ENCODE data around the gene AHI1.

Gene AHI1

GRCh38 chr6:135295085-135295484 is 202.5 kb downstream of the AHI1 start:
- no peak for DNase-seq (ENCODE audit: low spot score)

GRCh38 chr6:135291288-135292076 is 206.1 kb downstream of the AHI1 start:
- no peak for DNase-seq (ENCODE audit: low spot score)

GRCh38 chr6:135289816-135290215 is 207.7 kb downstream of the AHI1 start:
- no peak for DNase-seq (ENCODE audit: low spot score)

GRCh38 chr6:135286962-135287538 is 210.5 kb downstream of the AHI1 start:
- DNase-seq (ENCODE audit: low spot score), result no peak

DNA sequence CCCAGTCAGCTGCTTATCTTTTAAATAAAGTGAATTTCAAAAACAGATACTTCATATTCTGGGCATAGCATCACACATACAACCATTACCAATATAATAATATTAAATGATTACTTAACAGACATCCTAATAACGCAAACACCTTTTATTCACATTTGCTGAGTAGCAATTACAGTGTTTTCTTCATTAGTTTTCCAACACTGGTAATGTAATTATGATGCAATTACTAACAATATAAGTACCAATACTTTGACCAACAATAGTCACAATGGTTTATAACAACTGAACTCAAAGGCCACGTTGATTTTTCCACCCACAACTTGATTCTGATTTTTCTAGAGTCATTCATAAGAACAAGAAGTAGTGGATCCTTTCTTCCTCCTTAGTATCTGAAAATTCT is 212.4 kb downstream of the AHI1 start:
- no peak for DNase-seq (ENCODE audit: low spot score)

GRCh38 chr6:135283926-135284325 is 213.6 kb downstream of the AHI1 start:
- DNase-seq (ENCODE audit: low spot score), result no peak

GRCh38 chr6:135282395-135282794 is 215.1 kb downstream of the AHI1 start:
- no peak for DNase-seq (ENCODE audit: low spot score)

DNA sequence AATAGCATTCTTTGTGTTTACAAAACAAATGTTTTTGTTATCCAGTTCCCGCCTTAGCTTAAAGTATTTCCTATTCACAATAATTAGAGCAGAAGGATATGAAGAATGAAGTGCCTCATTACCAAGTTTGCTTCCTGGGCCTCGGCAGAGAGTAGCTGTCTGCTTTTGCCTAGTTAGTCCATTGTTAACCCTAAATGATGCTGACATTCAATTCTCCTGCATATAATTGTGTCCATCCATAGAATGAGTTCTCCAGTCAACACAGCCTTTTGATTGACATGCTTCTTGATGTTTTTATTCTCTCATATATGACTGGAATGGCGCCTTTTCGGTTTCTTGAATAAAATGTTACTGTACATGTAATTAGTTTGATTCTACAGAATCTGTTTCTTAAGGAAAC is 215.6 kb downstream of the AHI1 start:
- DNase-seq (ENCODE audit: low spot score), result no peak

DNA sequence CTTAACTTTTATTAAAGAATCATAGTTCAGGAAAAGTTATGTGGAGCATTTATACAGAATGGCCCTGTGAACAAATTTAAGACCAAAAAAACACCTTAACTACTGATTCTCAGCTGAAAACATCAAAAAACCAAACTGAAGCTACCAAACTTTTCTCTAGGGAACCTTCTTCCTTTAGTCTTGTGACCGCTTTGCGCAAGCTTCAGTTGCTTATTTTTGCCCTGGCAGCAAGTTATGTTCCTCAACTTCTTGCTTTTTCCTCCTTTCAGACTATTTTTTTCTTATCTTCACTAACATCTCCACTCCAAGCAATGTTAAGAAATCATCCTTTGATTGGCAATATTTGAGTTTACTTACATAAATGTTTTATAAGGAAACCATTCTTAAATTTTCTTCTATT is 216.3 kb downstream of the AHI1 start:
- no peak for DNase-seq (ENCODE audit: low spot score)

DNA sequence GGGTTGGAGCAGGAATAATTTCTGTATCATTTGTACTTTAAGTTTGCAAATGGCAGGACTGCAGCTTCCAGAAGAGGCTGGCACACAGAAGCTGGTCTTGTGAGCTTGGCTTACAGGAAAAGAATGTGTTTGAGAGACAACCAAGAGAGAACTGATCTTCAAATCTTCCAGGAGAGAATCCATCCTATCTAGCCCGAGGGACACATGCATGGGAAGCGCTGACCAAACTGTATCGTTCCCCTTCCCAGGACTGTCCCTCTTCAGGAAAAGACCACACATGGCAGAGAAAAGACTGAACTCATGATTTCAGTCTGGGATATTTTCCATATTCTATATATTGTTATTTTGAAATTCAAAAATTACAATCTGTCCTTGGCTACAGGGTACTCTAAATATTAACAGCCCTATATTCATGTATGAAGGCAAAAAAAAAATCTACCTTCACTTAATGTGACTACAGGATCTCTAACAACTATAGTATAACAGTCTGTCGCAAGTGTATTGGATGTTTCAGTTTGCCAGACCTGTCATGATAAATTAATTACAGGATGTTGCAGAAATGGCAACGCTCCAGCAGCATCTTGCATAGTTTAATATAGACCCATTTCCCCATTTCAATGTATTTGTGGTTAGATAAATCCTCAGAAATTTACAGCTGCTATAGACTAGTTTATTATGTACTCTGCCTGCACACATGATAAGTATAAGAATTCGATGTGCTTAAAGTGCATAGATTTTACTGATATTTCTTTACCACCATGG is 217.0 kb downstream of the AHI1 start:
- no peak for DNase-seq (ENCODE audit: low spot score)

- DNase-seq (ENCODE audit: low spot score), result no peak
Measured at GRCh38 chr6:135277422-135277821, 220.1 kb downstream of the AHI1 start.

GRCh38 chr6:135274561-135275293 is 222.8 kb downstream of the AHI1 start:
- DNase-seq (ENCODE audit: low spot score), result no peak

DNA sequence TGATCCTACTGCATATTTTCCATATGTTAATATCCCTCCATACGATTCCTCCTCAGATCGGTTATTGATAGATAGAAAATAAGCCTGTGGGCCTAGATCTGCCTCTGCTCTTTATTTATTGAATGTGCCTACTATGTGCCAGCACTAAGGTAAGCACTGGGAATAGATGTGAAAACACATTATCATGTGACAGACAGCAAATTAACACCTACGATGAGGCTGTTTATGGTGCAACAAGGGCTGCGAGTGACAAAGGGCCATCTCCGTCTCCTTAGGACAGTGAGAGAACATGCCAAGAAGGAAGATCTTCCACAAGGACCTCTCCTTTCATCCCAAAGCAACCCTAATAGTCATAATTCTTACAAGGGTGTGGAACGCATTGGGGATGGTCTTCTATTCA is 225.9 kb downstream of the AHI1 start:
- DNase-seq (ENCODE audit: low spot score), result no peak

DNA sequence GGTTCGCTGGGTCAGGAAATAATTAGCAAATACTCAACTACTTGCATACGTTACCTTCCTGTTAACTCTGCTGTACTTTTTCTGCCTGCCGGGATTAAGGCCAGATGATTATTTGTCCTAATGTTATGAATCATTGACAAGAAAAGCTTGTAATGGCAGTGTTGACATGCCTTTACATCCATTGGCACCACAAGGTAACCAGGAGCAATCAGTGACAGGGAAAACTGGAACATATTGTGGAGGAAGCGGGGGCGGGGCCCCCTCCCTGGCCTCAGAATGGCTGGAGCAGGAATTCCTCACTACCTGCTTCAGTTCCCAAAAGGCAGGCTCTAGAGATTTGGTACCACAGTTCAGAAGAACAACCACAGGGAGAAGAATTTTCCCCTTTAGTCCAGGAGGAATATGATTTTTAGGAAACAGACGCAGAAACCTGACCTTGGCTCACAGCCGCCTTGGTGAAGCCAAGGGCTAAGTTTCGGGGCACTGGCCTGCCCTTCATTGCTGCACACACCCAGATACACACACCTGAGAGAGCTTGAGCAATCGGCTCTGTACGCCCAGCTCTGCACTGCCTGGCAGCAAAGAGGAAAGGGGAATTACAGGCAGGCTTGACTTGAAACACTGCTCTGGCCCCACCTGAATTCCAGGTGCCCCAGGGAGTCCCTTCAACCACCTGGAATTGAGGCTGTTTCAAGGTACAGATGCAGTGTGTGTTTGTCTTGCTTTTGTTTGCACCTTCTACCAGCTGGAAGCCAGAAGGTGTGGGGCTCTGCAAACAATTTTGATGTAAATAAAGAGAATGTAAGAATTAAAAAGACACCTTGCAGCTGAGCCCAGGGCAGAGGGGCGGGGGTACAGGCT is 226.6 kb downstream of the AHI1 start:
- no peak for DNase-seq (ENCODE audit: low spot score)

- DNase-seq (ENCODE audit: low spot score), result no peak
Measured at GRCh38 chr6:135269481-135269891, 228.1 kb downstream of the AHI1 start.

- no peak for DNase-seq (ENCODE audit: low spot score)
Measured at GRCh38 chr6:135268740-135269139, 228.8 kb downstream of the AHI1 start.

DNA sequence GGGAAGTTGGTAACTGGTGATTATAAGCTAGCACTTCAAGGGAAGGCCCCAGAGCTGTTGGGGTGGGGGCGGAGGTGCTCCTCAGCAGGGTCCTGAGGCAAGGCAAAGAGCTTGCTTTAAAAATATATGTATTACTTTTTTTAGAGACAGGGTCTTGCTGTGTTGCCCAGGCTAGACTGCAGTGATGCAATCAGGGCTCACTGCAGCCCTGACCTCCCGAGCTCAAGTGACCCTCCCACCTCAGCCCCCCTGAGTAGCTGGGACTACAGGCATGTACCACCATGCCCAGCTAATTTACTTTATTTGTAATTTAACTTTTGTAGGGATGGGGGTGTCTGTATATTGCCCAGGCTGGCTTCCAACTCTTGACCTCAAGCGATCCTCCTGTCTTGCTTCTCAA is 229.3 kb downstream of the AHI1 start:
- no peak for DNase-seq (ENCODE audit: low spot score)

GRCh38 chr6:135267085-135267484 is 230.5 kb downstream of the AHI1 start:
- DNase-seq (ENCODE audit: low spot score), result no peak

GRCh38 chr6:135266675-135267074 is 230.9 kb downstream of the AHI1 start:
- DNase-seq (ENCODE audit: low spot score), result no peak

DNA sequence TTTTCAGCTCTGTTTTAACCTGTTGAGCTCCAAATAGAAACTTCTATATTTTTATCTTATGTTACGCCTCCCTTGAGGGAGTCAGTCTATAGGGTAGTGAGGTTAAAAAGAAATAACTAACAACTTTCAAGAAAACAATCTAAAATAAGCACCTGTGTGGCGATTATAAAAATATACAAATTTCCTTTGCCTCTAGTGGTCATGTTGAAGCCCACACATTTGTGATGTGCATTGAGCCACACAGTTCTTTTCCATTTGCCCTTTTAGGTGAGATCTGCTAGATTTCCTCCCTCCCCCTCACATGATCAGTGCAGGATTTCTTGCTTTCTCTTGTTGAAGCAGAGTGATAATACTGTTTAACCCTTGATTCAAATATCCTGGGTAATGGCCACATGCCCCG is 232.3 kb downstream of the AHI1 start:
- no peak for DNase-seq (ENCODE audit: low spot score)

- DNase-seq (ENCODE audit: low spot score), result no peak
Measured at GRCh38 chr6:135261872-135262725, 235.4 kb downstream of the AHI1 start.
